GM12873 (cell line): ENCODE measurements around the gene SBF2.

Source experiments
- CTCF ChIP-seq: IDR thresholded peaks from 2 replicates; pipeline ENCODE4 v1.5.1; 2012; ENCODE audit warnings: low read depth, mild to moderate bottlenecking, moderate library complexity, low read length, control low read depth; ENCODE audit not compliant: insufficient read depth; ENCODE audit errors: missing control alignments

Gene SBF2

DNA sequence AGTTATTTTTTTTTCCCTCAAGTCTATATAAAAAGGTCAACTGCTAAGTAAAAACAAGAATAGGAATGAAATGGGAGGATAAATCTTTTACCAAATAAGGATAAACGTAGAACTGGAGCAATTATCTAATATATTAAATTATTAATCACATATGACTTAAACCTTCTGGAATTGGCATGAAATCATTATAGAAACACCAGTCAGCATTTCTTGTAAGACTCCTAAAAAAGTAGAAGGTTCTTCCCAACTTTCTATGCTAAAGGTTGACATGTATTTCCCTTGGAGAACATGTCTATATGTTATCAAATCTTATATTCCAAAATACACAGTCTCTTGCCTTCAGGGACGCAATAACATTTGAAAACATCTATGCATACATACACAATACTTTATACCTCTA, 143.2 kb downstream of the SBF2 start:
- TF ChIP-seq CTCF: no peak

DNA sequence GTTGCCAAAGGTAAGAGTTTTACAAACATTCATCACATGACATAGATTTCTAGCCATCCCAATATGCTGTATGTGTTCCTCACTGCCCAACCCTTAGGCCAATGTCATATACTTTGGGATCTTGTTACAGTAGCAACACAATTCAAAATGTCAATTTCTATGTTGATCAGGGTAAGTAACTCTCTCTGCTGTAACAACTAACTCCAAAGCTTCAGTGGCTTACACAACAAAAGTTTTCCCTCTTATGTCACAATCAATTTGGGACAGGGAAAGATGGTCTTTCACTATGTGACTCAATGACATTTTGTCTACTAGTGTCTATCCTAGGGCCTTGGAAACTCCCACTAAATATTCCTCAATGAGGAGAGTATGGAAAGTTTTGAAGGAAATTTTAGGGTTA, 144.5 kb downstream of the SBF2 start:
- TF ChIP-seq CTCF: no peak

GRCh38 chr11:10147195-10147594, 146.8 kb downstream of the SBF2 start:
- TF ChIP-seq CTCF: no peak

DNA sequence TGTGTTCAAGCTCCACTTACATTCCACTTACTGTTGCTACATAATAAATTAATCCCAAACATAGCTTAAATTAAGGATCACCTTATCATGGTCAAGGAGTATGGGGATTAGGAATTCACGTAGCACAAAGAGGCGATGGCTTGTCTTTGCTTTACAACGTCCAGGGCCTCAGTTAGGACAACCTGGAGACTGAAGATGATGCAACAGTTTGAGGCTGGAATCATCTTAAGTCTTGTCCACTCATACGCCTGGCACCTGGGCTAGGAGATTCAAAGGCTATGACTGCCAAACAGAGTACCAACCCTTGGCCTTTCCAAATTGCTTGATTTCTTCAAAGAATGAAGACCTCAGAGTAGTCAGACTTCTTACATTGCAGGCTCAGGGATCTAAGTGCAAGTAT, 149.1 kb downstream of the SBF2 start:
- TF ChIP-seq CTCF: no peak

- no peak for TF ChIP-seq CTCF
Measured at GRCh38 chr11:10139656-10140055, 154.4 kb downstream of the SBF2 start.

DNA sequence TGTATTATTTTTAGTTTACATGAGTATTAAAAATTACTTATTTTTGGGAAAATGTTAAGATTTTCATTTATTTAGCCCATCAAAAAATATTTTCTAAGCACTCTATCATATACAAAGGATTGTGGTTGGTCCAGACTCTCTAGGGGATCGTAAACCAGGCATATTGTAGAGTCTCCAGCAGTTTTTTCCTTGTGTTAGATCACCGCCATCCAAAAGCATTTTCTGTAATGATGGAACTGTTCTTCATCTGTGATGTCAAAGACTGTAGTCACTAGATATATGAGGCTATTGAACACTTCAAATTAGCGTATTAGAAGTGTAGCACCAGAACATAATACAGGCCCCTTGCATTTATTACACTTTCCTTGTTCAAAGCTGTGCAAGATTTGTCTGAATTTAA, 154.9 kb downstream of the SBF2 start:
- TF ChIP-seq CTCF: no peak

- no peak for TF ChIP-seq CTCF
Measured at GRCh38 chr11:10134975-10135481, 159.0 kb downstream of the SBF2 start.
